ENCODE data around the gene STARD6. TPM values are rescaled to one million over a fixed set of nuclear protein-coding genes. Genes with fewer than 3 reads are reported as not detected.
"Not testable (repeated sequence)": the region's sequence is repeated elsewhere in the genome, so short reads cannot be mapped to it uniquely, and the experiment has no call there.

The STARD6 gene
- total RNA-seq, 4 donors from 2014 or later, result not detected

GRCh38 chr18:54316071-54316820 lies 41.4 kb downstream of the STARD6 start:
- DNase-seq (ENCODE audit: low spot score in 2 of 2), result no peak
- intact Hi-C loops (cut with DNase I; ENCODE audit: low total_unique reads), result no loop called here
- no peak overlapping the region for H3K4me3 ChIP-seq (ENCODE audit: low read depth, poor library complexity, severe bottlenecking)
- TF ChIP-seq POLR2A (IDR thresholded peaks at IDR 0.05), result no peak
- TF ChIP-seq, protein P1, sequence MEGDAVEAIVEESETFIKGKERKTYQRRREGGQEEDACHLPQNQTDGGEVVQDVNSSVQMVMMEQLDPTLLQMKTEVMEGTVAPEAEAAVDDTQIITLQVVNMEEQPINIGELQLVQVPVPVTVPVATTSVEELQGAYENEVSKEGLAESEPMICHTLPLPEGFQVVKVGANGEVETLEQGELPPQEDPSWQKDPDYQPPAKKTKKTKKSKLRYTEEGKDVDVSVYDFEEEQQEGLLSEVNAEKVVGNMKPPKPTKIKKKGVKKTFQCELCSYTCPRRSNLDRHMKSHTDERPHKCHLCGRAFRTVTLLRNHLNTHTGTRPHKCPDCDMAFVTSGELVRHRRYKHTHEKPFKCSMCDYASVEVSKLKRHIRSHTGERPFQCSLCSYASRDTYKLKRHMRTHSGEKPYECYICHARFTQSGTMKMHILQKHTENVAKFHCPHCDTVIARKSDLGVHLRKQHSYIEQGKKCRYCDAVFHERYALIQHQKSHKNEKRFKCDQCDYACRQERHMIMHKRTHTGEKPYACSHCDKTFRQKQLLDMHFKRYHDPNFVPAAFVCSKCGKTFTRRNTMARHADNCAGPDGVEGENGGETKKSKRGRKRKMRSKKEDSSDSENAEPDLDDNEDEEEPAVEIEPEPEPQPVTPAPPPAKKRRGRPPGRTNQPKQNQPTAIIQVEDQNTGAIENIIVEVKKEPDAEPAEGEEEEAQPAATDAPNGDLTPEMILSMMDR (IDR thresholded peaks at IDR 0.05), result no peak

DNA sequence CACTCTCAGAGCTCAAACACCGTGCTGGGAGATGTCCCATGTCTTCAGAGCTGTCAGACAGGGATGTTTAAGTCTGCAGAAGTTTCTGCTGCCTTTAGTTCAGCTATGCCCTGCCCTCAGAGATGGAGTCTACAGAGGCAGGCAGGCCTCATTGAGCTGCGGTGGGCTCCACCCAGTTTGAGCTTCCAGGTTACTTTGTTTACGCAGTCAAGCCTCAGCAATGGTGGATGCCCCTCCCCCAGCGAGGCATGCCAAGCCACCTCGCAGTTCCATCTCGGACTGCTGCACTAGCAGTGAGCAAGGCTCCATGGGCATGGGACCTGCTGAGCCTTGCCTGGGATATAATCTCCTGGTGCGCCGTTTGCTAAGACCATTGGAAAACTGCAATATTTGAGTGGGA lies 48.1 kb downstream of the STARD6 start:
- H3K4me3 ChIP-seq (ENCODE audit: low read depth, poor library complexity, severe bottlenecking); DNase-seq (ENCODE audit: low spot score in 2 of 2); intact Hi-C loops (cut with DNase I; ENCODE audit: low total_unique reads): not testable (repeated sequence)
- WGBS, 2 donors, result 93 to 94% methylated on average over 8 of the region's 8 CpGs

GRCh38 chr18:54303408-54303807 lies 54.2 kb downstream of the STARD6 start:
- intact Hi-C loops (cut with DNase I; ENCODE audit: low total_unique reads), result no loop called here
- TF ChIP-seq, protein P1 (IDR thresholded peaks at IDR 0.05), result no peak
- TF ChIP-seq POLR2A (IDR thresholded peaks at IDR 0.05), result no peak
- DNase-seq (ENCODE audit: low spot score in 2 of 2), result no peak
- no peak overlapping the region for H3K4me3 ChIP-seq (ENCODE audit: low read depth, poor library complexity, severe bottlenecking)

DNA sequence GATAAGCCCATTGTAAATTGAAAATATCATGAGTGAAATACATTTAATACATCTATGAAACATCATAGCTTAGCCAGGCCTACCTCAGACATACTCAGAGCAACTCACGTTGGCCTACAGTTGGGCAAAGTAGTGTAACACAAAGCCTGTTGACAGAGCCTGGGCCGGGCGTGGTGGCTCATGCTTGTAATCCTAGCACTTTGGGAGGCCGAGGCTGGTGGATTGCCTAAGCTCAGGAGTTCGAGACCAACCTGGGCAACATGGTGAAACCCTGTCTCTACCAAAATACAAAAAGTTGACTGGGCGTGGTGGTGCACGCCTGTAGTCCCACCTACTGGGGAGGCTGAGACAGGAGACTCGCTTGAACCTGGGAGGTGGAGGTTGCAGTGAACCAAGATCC lies 58.7 kb downstream of the STARD6 start:
- intact Hi-C loops (cut with DNase I; ENCODE audit: low total_unique reads); DNase-seq (ENCODE audit: low spot score in 2 of 2); H3K4me3 ChIP-seq (ENCODE audit: low read depth, poor library complexity, severe bottlenecking): not testable (repeated sequence)
- 94 to 98% methylated on average over 8 of the region's 8 CpGs for WGBS, 2 donors

DNA sequence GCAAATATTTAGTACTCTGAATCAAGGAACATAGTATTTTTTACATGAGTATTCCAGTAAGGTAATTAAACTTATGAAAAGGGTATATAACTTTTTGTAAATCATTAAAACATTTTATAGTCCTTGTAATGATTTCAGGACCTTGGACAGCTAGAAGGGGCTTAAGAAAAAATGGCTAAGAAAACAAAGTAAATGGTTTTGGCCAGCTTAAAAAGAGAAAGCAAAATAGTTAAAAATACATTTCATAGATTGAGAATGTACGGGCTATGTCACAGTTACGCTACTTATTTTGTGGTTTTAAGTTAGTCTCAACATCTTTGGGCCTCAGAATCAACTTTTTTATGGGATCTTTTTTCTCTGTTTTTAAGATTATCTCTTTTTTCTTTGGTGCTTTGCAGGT lies 61.6 kb downstream of the STARD6 start:
- 93 to 96% methylated on average over 2 of the region's 2 CpGs for WGBS, 2 donors
- intact Hi-C loops (cut with DNase I; ENCODE audit: low total_unique reads), result no loop called here
- no peak overlapping the region for H3K4me3 ChIP-seq (ENCODE audit: low read depth, poor library complexity, severe bottlenecking)
- TF ChIP-seq POLR2A (IDR thresholded peaks at IDR 0.05), result no peak
- TF ChIP-seq, protein P1 (IDR thresholded peaks at IDR 0.05), result no peak
- no peak for DNase-seq (ENCODE audit: low spot score in 2 of 2)

- WGBS, 2 donors, result 96 to 100% methylated on average over 4 of the region's 4 CpGs
- no peak for DNase-seq (ENCODE audit: low spot score in 2 of 2)
- H3K4me3 ChIP-seq (ENCODE audit: low read depth, poor library complexity, severe bottlenecking), result no peak overlapping the region
- intact Hi-C loops (cut with DNase I; ENCODE audit: low total_unique reads), result no loop called here
- TF ChIP-seq, protein P1 (IDR thresholded peaks at IDR 0.05), result no peak
- no peak for TF ChIP-seq POLR2A (IDR thresholded peaks at IDR 0.05)
Observed at GRCh38 chr18:54294274-54294673, 63.4 kb downstream of the STARD6 start.

Measured in lower leg skin (tissue), 4 donors.